GM23338 (cell line): ENCODE results near the gene SNN. TPM values are rescaled to one million over a fixed set of nuclear protein-coding genes. Genes with fewer than 3 reads are reported as not detected.

ENCODE experiments used
- ATAC-seq: fragments of 200-7000 bp; cut with Tn5 transposase; 3 replicates; pipeline ENCODE4 v1.9.1; 2020
- DNase-seq: peaks from one replicate; pipeline ENCODE4 v3.0.0-alpha.2; 2015; ENCODE audit warnings: low spot score
- H2AFZ ChIP-seq: fragments of 200-600 bp; sonication (generic); 2 replicates; pipeline ENCODE4 v1.8.0; 2016; ENCODE audit warnings: antibody characterized with exemption, mild to moderate bottlenecking, moderate library complexity
- H3F3A ChIP-seq: fragments of 200-600 bp; sonication (generic); replicated peaks from 2 replicates; pipeline ENCODE4 v1.8.0; 2017; ENCODE audit warnings: antibody characterized with exemption, mixed run types, low read depth
- H3K27ac ChIP-seq: fragments of 200-600 bp; sonication (generic); 2 replicates; pipeline ENCODE4 v1.6.1; 2016; ENCODE audit warnings: low read depth
- H3K27me3 ChIP-seq: fragments of 200-600 bp; sonication (generic); 2 replicates; pipeline ENCODE4 v1.8.0; 2016; ENCODE audit warnings: mild to moderate bottlenecking, mixed run types, moderate library complexity; ENCODE audit not compliant: insufficient read depth
- H3K36me3 ChIP-seq: fragments of 200-600 bp; sonication (generic); 2 replicates; pipeline ENCODE4 v1.8.0; 2016; ENCODE audit warnings: mild to moderate bottlenecking; ENCODE audit not compliant: insufficient read depth
- H3K4me1 ChIP-seq: fragments of 200-600 bp; sonication (generic); 2 replicates; pipeline ENCODE4 v1.8.0; 2016; ENCODE audit warnings: mild to moderate bottlenecking, moderate library complexity; ENCODE audit not compliant: insufficient read depth
- H3K4me2 ChIP-seq: fragments of 200-600 bp; sonication (generic); 2 replicates; pipeline ENCODE4 v1.7.1; 2017; ENCODE audit warnings: mixed run types
- H3K4me3 ChIP-seq: fragments of 200-600 bp; sonication (generic); 2 replicates; pipeline ENCODE4 v1.6.1; 2016; ENCODE audit warnings: mixed run types
- H3K79me2 ChIP-seq: fragments of 200-600 bp; sonication (generic); replicated peaks from 2 replicates; pipeline ENCODE4 v1.8.0; 2017; ENCODE audit warnings: mild to moderate bottlenecking; ENCODE audit not compliant: insufficient read depth
- H3K9me2 ChIP-seq: fragments of 200-600 bp; sonication (generic); 2 replicates; pipeline ENCODE4 v1.8.0; 2017; ENCODE audit not compliant: insufficient read depth
- H4K20me1 ChIP-seq: fragments of 200-600 bp; sonication (generic); replicated peaks from 2 replicates; pipeline ENCODE4 v1.8.0; 2017; ENCODE audit warnings: mild to moderate bottlenecking; ENCODE audit not compliant: insufficient read depth
- H3K27ac Mint-ChIP-seq: 2 replicates; pipeline ENCODE4 v1.8.0; 2020; ENCODE audit warnings: inconsistent platforms, mild to moderate bottlenecking, moderate library complexity, mixed read lengths
- H3K27me3 Mint-ChIP-seq: 3 replicates; pipeline ENCODE4 v1.8.0; 2022; ENCODE audit warnings: low read depth, mild to moderate bottlenecking, moderate library complexity, mixed read lengths, inconsistent platforms; ENCODE audit not compliant: insufficient read depth, poor library complexity
- H3K36me3 Mint-ChIP-seq: 3 replicates; pipeline ENCODE4 v1.8.0; 2021; ENCODE audit warnings: low read depth, mild to moderate bottlenecking, inconsistent platforms, moderate library complexity, mixed read lengths
- H3K4me1 Mint-ChIP-seq: 3 replicates; pipeline ENCODE4 v1.8.0; 2020; ENCODE audit warnings: mild to moderate bottlenecking, inconsistent platforms, mixed read lengths
- H3K4me3 Mint-ChIP-seq: 3 replicates; pipeline ENCODE4 v1.8.0; 2021; ENCODE audit warnings: moderate library complexity, mild to moderate bottlenecking, inconsistent platforms, mixed read lengths
- H3K9me3 Mint-ChIP-seq: 3 replicates; pipeline ENCODE4 v1.8.0; 2020; ENCODE audit warnings: moderate library complexity, mild to moderate bottlenecking, inconsistent platforms, mixed read lengths
- CREB1 ChIP-seq: fragments of 250-450 bp; sonication (Bioruptor Pico); IDR thresholded peaks from 2 replicates; pipeline ENCODE4 v1.5.0; 2020; ENCODE audit warnings: low read depth, mild to moderate bottlenecking, moderate library complexity
- EZH2phosphoT487 ChIP-seq: fragments of 200-600 bp; sonication (generic); IDR thresholded peaks from one replicate; pipeline ENCODE4 v1.8.1; 2018; ENCODE audit warnings: antibody characterized with exemption; ENCODE audit not compliant: unreplicated experiment
- NANOG ChIP-seq: IDR thresholded peaks from 2 replicates; pipeline ENCODE4 v1.6.1; 2016; ENCODE audit warnings: antibody characterized with exemption, borderline replicate concordance
- STAT1 ChIP-seq: IDR thresholded peaks from one replicate; pipeline ENCODE4 v1.6.1; 2016; ENCODE audit warnings: antibody characterized with exemption; ENCODE audit not compliant: unreplicated experiment
- ZNF114 ChIP-seq: fragments of 250-450 bp; sonication (Bioruptor Pico); IDR thresholded peaks from 2 replicates; pipeline ENCODE4 v1.5.0; 2020; ENCODE audit warnings: mild to moderate bottlenecking, moderate library complexity
- ZNF331 ChIP-seq: fragments of 250-450 bp; sonication (Bioruptor Pico); IDR thresholded peaks from 2 replicates; pipeline ENCODE4 v1.5.0; 2020; ENCODE audit warnings: low read depth, mild to moderate bottlenecking, moderate library complexity
- polyA plus RNA-seq: library from polyadenylated mRNA; unstranded; fragments of >200 nt; fragmentation: Nextera tagmentation; extraction: Ambion mirVana; gene quantifications from 2 replicates; pipeline ENCODE4 v1.2.1, GENCODE V29; 2016
- total RNA-seq: library from RNA; depleted of rRNA; stranded (reverse); fragments of >200 nt; shearing (Covaris generic); gene quantifications from 2 replicates; pipeline ENCODE4 v1.2.3, GENCODE V29; 2014
- TF ChIP-seq, protein P1 (sequence below): fragments of 250-450 bp; sonication (Bioruptor Pico); IDR thresholded peaks from 2 replicates; pipeline ENCODE4 v1.5.0; 2020; ENCODE audit warnings: mild to moderate bottlenecking, moderate library complexity
- TF ChIP-seq, protein P2 (sequence below): IDR thresholded peaks from one replicate; pipeline ENCODE4 v1.6.1; 2018; ENCODE audit warnings: antibody characterized with exemption; ENCODE audit not compliant: unreplicated experiment
- TF ChIP-seq, protein P3 (sequence below): IDR thresholded peaks from 2 replicates; pipeline ENCODE4 v1.6.1; 2016; ENCODE audit warnings: antibody characterized with exemption
- TF ChIP-seq, protein P4 (sequence below), 2 experiments: fragments of 200-600 bp in 1 of 2; sonication (generic) in 1 of 2; conservative IDR thresholded peaks; 2 replicates each; pipeline versions ENCODE4 v1.5.1 to v1.6.1; 2016 to 2017; ENCODE audit warnings: antibody characterized with exemption in 2 of 2, low read depth in 2 of 2, mild to moderate bottlenecking in 2 of 2, moderate library complexity in 1 of 2

The SNN gene
- total and polyA plus RNA-seq, 2 experiments from 2014 or later = 19.0 to 63.3 TPM

DNA sequence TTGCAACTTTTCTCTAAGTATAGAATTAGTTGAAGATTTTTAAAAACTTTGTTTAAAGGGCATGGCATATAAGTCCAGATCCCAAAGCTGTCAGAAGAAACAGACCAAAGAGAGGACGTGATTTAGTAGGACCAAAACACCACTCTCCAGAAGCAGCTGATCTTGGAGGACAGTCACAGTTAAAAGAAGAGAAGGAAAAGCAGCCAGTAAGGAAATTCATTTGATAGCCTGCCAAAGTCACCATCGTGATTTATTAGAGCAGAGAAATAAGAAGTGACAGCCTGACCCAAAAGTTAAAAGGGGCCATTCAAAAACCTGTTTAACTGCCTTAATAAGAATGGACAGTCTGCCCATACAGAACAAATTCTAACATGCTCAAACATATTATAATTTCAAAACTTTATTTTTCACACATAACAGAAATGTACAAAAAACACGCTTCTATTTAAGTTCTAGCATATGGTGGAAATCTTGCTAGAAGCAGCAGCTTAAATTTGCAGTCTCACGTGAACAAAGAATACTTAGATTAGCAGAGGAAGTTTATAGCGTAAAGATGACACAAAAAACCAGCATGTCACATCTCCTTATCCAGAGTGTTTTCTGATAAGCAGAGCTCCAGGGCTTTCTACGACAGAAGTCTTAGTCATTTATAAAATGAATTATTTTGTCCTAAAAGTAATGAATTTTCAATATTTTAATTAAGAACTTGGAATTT lies 37.2 kb downstream of the SNN start:
- Histone ChIP-seq H4K20me1 (peaks cover 8% of the 10 kb centered on the region), H3K27me3 (no peaks in the 10 kb centered on the region), H3K4me1 (no peaks in the 10 kb centered on the region), H3K9me2 (no peaks in the 10 kb centered on the region), H3K79me2 (no peaks in the 10 kb centered on the region), H2AFZ (no peak overlapping the region), H3K27ac (no peak overlapping the region), H3K36me3 (no peaks in the 10 kb centered on the region), H3K4me3 (no peak overlapping the region), H3K4me2 (no peak overlapping the region), H3F3A (no peaks in the 10 kb centered on the region)
- Mint-ChIP-seq H3K27ac (no peak overlapping the region), H3K9me3 (no peaks in the 10 kb centered on the region), H3K27me3 (peaks cover 5% of the 10 kb centered on the region), H3K4me3 (no peak overlapping the region), H3K36me3 (no peaks in the 10 kb centered on the region), H3K4me1 (no peaks in the 10 kb centered on the region)
- TF ChIP-seq ZNF114 (CRISPR knock-in tag) (no peak), STAT1 (no peak), ZNF331 (CRISPR knock-in tag) (no peak), CREB1 (no peak), EZH2phosphoT487 (no peak), NANOG (no peak)
- TF ChIP-seq, protein P1, sequence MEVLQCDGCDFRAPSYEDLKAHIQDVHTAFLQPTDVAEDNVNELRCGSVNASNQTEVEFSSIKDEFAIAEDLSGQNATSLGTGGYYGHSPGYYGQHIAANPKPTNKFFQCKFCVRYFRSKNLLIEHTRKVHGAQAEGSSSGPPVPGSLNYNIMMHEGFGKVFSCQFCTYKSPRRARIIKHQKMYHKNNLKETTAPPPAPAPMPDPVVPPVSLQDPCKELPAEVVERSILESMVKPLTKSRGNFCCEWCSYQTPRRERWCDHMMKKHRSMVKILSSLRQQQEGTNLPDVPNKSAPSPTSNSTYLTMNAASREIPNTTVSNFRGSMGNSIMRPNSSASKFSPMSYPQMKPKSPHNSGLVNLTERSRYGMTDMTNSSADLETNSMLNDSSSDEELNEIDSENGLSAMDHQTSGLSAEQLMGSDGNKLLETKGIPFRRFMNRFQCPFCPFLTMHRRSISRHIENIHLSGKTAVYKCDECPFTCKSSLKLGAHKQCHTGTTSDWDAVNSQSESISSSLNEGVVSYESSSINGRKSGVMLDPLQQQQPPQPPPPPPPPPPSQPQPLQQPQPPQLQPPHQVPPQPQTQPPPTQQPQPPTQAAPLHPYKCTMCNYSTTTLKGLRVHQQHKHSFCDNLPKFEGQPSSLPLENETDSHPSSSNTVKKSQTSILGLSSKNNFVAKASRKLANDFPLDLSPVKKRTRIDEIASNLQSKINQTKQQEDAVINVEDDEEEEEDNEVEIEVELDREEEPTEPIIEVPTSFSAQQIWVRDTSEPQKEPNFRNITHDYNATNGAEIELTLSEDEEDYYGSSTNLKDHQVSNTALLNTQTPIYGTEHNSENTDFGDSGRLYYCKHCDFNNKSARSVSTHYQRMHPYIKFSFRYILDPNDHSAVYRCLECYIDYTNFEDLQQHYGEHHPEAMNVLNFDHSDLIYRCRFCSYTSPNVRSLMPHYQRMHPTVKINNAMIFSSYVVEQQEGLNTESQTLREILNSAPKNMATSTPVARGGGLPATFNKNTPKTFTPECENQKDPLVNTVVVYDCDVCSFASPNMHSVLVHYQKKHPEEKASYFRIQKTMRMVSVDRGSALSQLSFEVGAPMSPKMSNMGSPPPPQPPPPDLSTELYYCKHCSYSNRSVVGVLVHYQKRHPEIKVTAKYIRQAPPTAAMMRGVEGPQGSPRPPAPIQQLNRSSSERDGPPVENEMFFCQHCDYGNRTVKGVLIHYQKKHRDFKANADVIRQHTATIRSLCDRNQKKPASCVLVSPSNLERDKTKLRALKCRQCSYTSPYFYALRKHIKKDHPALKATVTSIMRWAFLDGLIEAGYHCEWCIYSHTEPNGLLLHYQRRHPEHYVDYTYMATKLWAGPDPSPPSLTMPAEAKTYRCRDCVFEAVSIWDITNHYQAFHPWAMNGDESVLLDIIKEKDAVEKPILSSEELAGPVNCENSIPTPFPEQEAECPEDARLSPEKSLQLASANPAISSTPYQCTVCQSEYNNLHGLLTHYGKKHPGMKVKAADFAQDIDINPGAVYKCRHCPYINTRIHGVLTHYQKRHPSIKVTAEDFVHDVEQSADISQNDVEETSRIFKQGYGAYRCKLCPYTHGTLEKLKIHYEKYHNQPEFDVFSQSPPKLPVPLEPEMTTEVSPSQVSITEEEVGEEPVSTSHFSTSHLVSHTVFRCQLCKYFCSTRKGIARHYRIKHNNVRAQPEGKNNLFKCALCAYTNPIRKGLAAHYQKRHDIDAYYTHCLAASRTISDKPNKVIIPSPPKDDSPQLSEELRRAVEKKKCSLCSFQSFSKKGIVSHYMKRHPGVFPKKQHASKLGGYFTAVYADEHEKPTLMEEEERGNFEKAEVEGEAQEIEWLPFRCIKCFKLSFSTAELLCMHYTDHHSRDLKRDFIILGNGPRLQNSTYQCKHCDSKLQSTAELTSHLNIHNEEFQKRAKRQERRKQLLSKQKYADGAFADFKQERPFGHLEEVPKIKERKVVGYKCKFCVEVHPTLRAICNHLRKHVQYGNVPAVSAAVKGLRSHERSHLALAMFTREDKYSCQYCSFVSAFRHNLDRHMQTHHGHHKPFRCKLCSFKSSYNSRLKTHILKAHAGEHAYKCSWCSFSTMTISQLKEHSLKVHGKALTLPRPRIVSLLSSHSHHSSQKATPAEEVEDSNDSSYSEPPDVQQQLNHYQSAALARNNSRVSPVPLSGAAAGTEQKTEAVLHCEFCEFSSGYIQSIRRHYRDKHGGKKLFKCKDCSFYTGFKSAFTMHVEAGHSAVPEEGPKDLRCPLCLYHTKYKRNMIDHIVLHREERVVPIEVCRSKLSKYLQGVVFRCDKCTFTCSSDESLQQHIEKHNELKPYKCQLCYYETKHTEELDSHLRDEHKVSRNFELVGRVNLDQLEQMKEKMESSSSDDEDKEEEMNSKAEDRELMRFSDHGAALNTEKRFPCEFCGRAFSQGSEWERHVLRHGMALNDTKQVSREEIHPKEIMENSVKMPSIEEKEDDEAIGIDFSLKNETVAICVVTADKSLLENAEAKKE (CRISPR knock-in tag) = no peak
- TF ChIP-seq, protein P2, sequence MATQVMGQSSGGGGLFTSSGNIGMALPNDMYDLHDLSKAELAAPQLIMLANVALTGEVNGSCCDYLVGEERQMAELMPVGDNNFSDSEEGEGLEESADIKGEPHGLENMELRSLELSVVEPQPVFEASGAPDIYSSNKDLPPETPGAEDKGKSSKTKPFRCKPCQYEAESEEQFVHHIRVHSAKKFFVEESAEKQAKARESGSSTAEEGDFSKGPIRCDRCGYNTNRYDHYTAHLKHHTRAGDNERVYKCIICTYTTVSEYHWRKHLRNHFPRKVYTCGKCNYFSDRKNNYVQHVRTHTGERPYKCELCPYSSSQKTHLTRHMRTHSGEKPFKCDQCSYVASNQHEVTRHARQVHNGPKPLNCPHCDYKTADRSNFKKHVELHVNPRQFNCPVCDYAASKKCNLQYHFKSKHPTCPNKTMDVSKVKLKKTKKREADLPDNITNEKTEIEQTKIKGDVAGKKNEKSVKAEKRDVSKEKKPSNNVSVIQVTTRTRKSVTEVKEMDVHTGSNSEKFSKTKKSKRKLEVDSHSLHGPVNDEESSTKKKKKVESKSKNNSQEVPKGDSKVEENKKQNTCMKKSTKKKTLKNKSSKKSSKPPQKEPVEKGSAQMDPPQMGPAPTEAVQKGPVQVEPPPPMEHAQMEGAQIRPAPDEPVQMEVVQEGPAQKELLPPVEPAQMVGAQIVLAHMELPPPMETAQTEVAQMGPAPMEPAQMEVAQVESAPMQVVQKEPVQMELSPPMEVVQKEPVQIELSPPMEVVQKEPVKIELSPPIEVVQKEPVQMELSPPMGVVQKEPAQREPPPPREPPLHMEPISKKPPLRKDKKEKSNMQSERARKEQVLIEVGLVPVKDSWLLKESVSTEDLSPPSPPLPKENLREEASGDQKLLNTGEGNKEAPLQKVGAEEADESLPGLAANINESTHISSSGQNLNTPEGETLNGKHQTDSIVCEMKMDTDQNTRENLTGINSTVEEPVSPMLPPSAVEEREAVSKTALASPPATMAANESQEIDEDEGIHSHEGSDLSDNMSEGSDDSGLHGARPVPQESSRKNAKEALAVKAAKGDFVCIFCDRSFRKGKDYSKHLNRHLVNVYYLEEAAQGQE = no peak
- TF ChIP-seq, protein P3, sequence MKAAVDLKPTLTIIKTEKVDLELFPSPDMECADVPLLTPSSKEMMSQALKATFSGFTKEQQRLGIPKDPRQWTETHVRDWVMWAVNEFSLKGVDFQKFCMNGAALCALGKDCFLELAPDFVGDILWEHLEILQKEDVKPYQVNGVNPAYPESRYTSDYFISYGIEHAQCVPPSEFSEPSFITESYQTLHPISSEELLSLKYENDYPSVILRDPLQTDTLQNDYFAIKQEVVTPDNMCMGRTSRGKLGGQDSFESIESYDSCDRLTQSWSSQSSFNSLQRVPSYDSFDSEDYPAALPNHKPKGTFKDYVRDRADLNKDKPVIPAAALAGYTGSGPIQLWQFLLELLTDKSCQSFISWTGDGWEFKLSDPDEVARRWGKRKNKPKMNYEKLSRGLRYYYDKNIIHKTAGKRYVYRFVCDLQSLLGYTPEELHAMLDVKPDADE = no peak
- TF ChIP-seq, protein P4, sequence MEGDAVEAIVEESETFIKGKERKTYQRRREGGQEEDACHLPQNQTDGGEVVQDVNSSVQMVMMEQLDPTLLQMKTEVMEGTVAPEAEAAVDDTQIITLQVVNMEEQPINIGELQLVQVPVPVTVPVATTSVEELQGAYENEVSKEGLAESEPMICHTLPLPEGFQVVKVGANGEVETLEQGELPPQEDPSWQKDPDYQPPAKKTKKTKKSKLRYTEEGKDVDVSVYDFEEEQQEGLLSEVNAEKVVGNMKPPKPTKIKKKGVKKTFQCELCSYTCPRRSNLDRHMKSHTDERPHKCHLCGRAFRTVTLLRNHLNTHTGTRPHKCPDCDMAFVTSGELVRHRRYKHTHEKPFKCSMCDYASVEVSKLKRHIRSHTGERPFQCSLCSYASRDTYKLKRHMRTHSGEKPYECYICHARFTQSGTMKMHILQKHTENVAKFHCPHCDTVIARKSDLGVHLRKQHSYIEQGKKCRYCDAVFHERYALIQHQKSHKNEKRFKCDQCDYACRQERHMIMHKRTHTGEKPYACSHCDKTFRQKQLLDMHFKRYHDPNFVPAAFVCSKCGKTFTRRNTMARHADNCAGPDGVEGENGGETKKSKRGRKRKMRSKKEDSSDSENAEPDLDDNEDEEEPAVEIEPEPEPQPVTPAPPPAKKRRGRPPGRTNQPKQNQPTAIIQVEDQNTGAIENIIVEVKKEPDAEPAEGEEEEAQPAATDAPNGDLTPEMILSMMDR (conservative IDR thresholded peaks at IDR 0.05; ENCODE audit: low read depth in 2 of 2) = no peak
- DNase-seq = no peak
- ATAC-seq = no peak
